Stimulated activated CD8-positive, alpha-beta memory T cell treated with anti-CD3 and anti-CD28 coated beads, Interleukin-7, amount 100 ng/mL, for 4 hours (primary cell): ENCODE results near the gene MAGEC2.

Experiments
- DNase-seq, 2 donors: peaks; one replicate each; pipeline ENCODE4 v3.0.0-alpha.2; 2020; ENCODE audit warnings: low read depth in 2 of 2

The MAGEC2 gene

GRCh38 chrX:142204522-142205433, at the start of gene MAGEC2:
TSS of gene MAGEC2 (minus strand) at chrX:142205290. CDS start at chrX:142203987, 1,303 bp downstream.
- DNase-seq: no peak

GRCh38 chrX:142251680-142252079, 46.6 kb upstream of the MAGEC2 start:
- DNase-seq: no peak

- DNase-seq: no peak
Measured at GRCh38 chrX:142251202-142251601, 46.1 kb upstream of the MAGEC2 start.

GRCh38 chrX:142250502-142250901, 45.4 kb upstream of the MAGEC2 start:
- no peak for DNase-seq

- no peak for DNase-seq
Measured at GRCh38 chrX:142249721-142250120, 44.6 kb upstream of the MAGEC2 start.

GRCh38 chrX:142244568-142244967, 39.5 kb upstream of the MAGEC2 start:
- DNase-seq: no peak

GRCh38 chrX:142238536-142238935, 33.4 kb upstream of the MAGEC2 start:
- DNase-seq: no peak

GRCh38 chrX:142233400-142233799, 28.3 kb upstream of the MAGEC2 start:
- no peak for DNase-seq

GRCh38 chrX:142214081-142214480, 9.0 kb upstream of the MAGEC2 start:
- DNase-seq: no peak

- DNase-seq: no peak
Measured at GRCh38 chrX:142201113-142201512, 4.0 kb downstream of the MAGEC2 start.

- DNase-seq: no peak
Measured at GRCh38 chrX:142186103-142186502, 19.0 kb downstream of the MAGEC2 start.

- no peak for DNase-seq
Measured at GRCh38 chrX:142184756-142185602, 20.1 kb downstream of the MAGEC2 start.

- DNase-seq: no peak
Measured at GRCh38 chrX:142156567-142156966, 48.5 kb downstream of the MAGEC2 start.
